Endodermal cell (in vitro differentiated cells): ENCODE results near the gene SPRED2. TPM values are rescaled to one million over a fixed set of nuclear protein-coding genes. Genes with fewer than 3 reads are reported as not detected.
A peak's percentile ranks its signal among the peaks of the same experiment; 100 is the strongest.

Source experiments
- DNase-seq: peaks from one replicate; pipeline ENCODE4 v3.0.0-alpha.2; 2017
- H3K27ac ChIP-seq: 2 replicates; pipeline ENCODE4 v1.5.1; 2013; ENCODE audit warnings: mild to moderate bottlenecking, low read depth, low read length, moderate library complexity
- H3K27me3 ChIP-seq: 2 replicates; pipeline ENCODE4 v1.6.1; 2013; ENCODE audit warnings: mild to moderate bottlenecking, low read length, moderate library complexity; ENCODE audit not compliant: insufficient read depth, control insufficient read depth, poor library complexity, severe bottlenecking
- H3K36me3 ChIP-seq: 2 replicates; pipeline ENCODE4 v1.7.0; 2013; ENCODE audit warnings: mild to moderate bottlenecking, low read length, moderate library complexity; ENCODE audit not compliant: control insufficient read depth, insufficient read depth
- H3K4me1 ChIP-seq: one replicate; pipeline ENCODE4 v1.7.0; 2013; ENCODE audit warnings: low read length; ENCODE audit not compliant: control insufficient read depth, insufficient read depth
- H3K4me3 ChIP-seq: 2 replicates; pipeline ENCODE4 v1.5.1; 2013; ENCODE audit warnings: mild to moderate bottlenecking, low read length, moderate library complexity
- H3K9ac ChIP-seq: 2 replicates; pipeline ENCODE4 v1.6.1; 2013; ENCODE audit warnings: mild to moderate bottlenecking, low read length, moderate library complexity; ENCODE audit not compliant: poor library complexity, severe bottlenecking; ENCODE audit errors: extremely low read depth
- H3K9me3 ChIP-seq: 2 replicates; pipeline ENCODE4 v1.6.1; 2013; ENCODE audit warnings: mild to moderate bottlenecking, low read length, moderate library complexity; ENCODE audit not compliant: control insufficient read depth
- H3K27ac Mint-ChIP-seq: 2 replicates; pipeline ENCODE4 v1.8.0; 2020; ENCODE audit warnings: mixed read lengths
- H3K27me3 Mint-ChIP-seq: 2 replicates; pipeline ENCODE4 v1.8.0; 2021; ENCODE audit warnings: mild to moderate bottlenecking, mixed read lengths; ENCODE audit not compliant: insufficient read depth
- H3K36me3 Mint-ChIP-seq: 2 replicates; pipeline ENCODE4 v1.8.0; 2020; ENCODE audit warnings: low read depth, mixed read lengths
- H3K4me1 Mint-ChIP-seq: 2 replicates; pipeline ENCODE4 v1.8.0; 2020; ENCODE audit warnings: mixed read lengths
- H3K4me3 Mint-ChIP-seq: 2 replicates; pipeline ENCODE4 v1.8.0; 2020; ENCODE audit warnings: mild to moderate bottlenecking, moderate library complexity, mixed read lengths
- H3K9me3 Mint-ChIP-seq: 2 replicates; pipeline ENCODE4 v1.8.0; 2020; ENCODE audit warnings: mild to moderate bottlenecking, mixed read lengths
- WGBS, 2 experiments: methylation state at CpG; one replicate each; pipeline versions ENCODE4 v1.1.5 to v1.1.7; 2013; ENCODE audit warnings: missing lambda C conversion rate in 2 of 2, mixed read lengths in 1 of 2; ENCODE audit not compliant: insufficient coverage in 1 of 2, insufficient read length in 1 of 2; 5-methylcytosine and 5-hydroxymethylcytosine counted together
- long read RNA-seq, 4 experiments: library from polyadenylated mRNA in 2 of 4; library from RNA in 1 of 4; library from capped mRNA in 1 of 4; stranded (forward) in 3 of 4; unstranded in 1 of 4; transcript quantifications; one replicate each; pipeline ENCODE4 v2.0.0, GENCODE V29; 2020 to 2021; ENCODE audit warnings: inconsistent platforms in 1 of 4
- polyA plus RNA-seq, 2 experiments: library from polyadenylated mRNA; stranded (reverse); fragments of 50-300 nt; gene quantifications; one replicate each; pipeline ENCODE4 v1.2.3, GENCODE V29; 2013
- total RNA-seq, 2 donors: library from RNA; stranded (reverse); fragmentation: NEBNext Ultra II Directional in 1 of 2; extraction: Animal tissue kit (Norgen Biotek cat#: 25700) in 1 of 2; gene quantifications; 2 replicates in 1 of 2; 3 replicates in 1 of 2; pipeline ENCODE4 v1.2.1, GENCODE V29; 2021
- TF ChIP-seq, protein P1 (sequence below): fragments of 200-600 bp; sonication (generic); conservative IDR thresholded peaks from 2 replicates; pipeline ENCODE4 v1.5.0; 2021; ENCODE audit warnings: antibody characterized with exemption, mild to moderate bottlenecking

SPRED2 gene
- 10 to 100 TPM; 60.3 to 70.1 TPM for total RNA-seq
- polyA plus RNA-seq (2013, experiment 1 of 2), result 29.4 TPM
- polyA plus RNA-seq (2013, experiment 2 of 2), result 27.9 TPM
- long read RNA-seq, experiment 1, full-length matches to known transcripts, result 6 of 21 reads
- long read RNA-seq, experiment 1, partial matches to known transcripts, result 4 of 21 reads
- long read RNA-seq, experiment 1, other reads (novel, unspliced or antisense), result 11 of 21 reads
- long read RNA-seq, experiment 2, full-length matches to known transcripts, result 111 of 151 reads
- long read RNA-seq, experiment 2, partial matches to known transcripts, result 6 of 151 reads
- long read RNA-seq, experiment 2, other reads (novel, unspliced or antisense), result 34 of 151 reads
- long read RNA-seq, experiment 3, full-length matches to known transcripts, result 5 of 18 reads
- long read RNA-seq, experiment 3, partial matches to known transcripts, result 1 of 18 reads
- long read RNA-seq, experiment 3, other reads (novel, unspliced or antisense), result 12 of 18 reads
- long read RNA-seq, experiment 4, partial matches to known transcripts, result 0 of 3 reads
- long read RNA-seq, experiment 4, other reads (novel, unspliced or antisense), result 3 of 3 reads

DNA sequence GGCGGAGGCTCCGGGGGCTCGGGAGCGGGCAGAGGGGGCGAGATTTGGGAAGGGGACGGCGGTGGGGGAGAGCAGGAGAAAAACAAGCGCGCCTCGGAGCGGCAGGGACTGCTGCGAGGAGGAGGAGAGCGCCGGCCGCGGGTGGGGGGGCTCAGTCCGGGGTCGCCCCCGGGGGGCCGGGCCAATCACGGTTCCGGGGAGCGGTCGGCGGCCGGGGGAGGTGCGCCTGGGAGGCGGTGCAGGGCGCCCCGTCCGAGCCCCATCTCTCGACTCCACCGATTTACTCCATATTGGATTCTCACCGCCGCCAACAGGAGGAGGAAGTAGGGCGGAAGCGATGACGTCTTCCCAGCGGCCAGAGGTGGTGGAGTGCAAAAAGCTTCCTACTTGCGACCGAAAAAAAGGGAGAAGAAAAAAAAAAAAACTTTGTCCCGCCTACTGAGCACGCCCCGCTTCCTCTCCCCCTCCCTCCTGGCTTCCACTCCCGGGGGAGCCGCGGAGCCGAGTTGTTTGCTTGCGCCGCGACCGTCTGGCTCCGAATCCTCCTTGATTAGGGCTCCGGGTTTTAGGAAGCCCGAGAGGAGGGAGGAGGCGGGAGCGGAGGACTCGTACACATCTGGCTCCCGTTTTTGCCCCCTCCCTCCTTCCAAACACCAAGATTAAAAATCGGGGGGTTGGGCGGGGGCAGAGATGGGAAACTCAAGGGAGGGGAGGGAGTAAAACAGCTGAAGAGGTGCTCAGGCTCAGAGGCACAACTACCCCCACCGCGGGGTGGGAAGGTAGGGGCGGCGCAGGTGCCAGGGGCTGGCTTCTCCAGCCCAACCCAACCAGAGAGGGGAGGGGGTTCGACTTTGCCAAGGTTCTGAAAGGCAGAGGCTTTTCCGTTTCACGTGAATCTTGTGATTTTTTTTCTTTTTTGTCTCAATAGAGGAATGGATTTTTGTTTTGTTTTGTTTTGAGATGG, at the start of gene SPRED2:
Gene SPRED2 (minus strand): TSS at position 373 of the 964 bp plus-strand sequence. CDS start 612 bp downstream, outside the sequence.
- H3K36me3 ChIP-seq, result peaks cover 16% of the 10 kb centered on the region
- peaks cover 5% of the 10 kb centered on the region for H3K27me3 Mint-ChIP-seq
- H3K36me3 Mint-ChIP-seq, result peaks cover 2% of the 10 kb centered on the region
- peak within 1 kb of the TSS; percentile 89 for H3K4me3 ChIP-seq
- H3K27ac ChIP-seq, result peak within 1 kb of the TSS; percentile 75
- no peaks in the 10 kb centered on the region for H3K9me3 ChIP-seq
- peak within 1 kb of the TSS; percentile 95 for H3K4me3 Mint-ChIP-seq
- no peaks in the 10 kb centered on the region for H3K27me3 ChIP-seq
- WGBS, 2 experiments, result 0 to 3% methylated on average over 6 to 64 of the region's 68 CpGs
- peaks cover 18% of the 10 kb centered on the region for H3K4me1 ChIP-seq
- H3K9ac ChIP-seq, result peak within 1 kb of the TSS; percentile 85
- H3K4me1 Mint-ChIP-seq, result peaks cover 33% of the 10 kb centered on the region
- no peaks in the 10 kb centered on the region for H3K9me3 Mint-ChIP-seq
- DNase-seq, result peak; percentile 96
- TF ChIP-seq, protein P1, sequence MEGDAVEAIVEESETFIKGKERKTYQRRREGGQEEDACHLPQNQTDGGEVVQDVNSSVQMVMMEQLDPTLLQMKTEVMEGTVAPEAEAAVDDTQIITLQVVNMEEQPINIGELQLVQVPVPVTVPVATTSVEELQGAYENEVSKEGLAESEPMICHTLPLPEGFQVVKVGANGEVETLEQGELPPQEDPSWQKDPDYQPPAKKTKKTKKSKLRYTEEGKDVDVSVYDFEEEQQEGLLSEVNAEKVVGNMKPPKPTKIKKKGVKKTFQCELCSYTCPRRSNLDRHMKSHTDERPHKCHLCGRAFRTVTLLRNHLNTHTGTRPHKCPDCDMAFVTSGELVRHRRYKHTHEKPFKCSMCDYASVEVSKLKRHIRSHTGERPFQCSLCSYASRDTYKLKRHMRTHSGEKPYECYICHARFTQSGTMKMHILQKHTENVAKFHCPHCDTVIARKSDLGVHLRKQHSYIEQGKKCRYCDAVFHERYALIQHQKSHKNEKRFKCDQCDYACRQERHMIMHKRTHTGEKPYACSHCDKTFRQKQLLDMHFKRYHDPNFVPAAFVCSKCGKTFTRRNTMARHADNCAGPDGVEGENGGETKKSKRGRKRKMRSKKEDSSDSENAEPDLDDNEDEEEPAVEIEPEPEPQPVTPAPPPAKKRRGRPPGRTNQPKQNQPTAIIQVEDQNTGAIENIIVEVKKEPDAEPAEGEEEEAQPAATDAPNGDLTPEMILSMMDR, result peak; percentile 35
- peak within 1 kb of the TSS; percentile 97 for H3K27ac Mint-ChIP-seq

DNA sequence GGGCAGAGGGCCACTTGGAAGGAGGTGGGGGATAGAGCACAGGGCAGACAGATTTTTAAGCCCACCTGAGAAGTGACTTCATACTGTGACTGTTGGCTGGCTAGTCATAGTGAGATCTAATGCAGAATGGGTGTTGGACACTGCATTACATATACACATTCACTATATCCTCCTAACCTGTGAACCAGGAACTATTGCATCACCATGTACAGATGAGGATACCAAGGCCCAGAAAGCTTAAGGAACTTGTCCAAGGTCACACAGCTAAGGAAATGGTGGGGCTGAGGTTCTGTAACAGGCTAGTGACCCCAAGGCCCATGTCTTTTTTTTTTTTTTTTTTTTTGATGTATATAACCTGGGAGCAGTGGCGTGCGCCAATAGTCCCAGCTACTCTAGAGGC, 49.6 kb upstream of the SPRED2 start:
- no peaks in the 10 kb centered on the region for H3K4me1 ChIP-seq
- no peaks in the 10 kb centered on the region for H3K9me3 ChIP-seq
- peaks cover 7% of the 10 kb centered on the region for H3K9me3 Mint-ChIP-seq
- H3K27me3 ChIP-seq, result no peaks in the 10 kb centered on the region
- DNase-seq, result no peak
- H3K4me1 Mint-ChIP-seq, result peaks cover 15% of the 10 kb centered on the region
- H3K36me3 Mint-ChIP-seq, result no peaks in the 10 kb centered on the region
- H3K4me3 ChIP-seq, result no peak overlapping the region
- TF ChIP-seq, protein P1, result no peak
- no peak overlapping the region for H3K27ac Mint-ChIP-seq
- no CpG with 5 or more reads among the region's 2 CpGs for WGBS, 2 experiments
- H3K27me3 Mint-ChIP-seq, result peaks cover 9% of the 10 kb centered on the region
- no peak overlapping the region for H3K27ac ChIP-seq
- no peak overlapping the region for H3K4me3 Mint-ChIP-seq
- H3K36me3 ChIP-seq, result no peaks in the 10 kb centered on the region
- H3K9ac ChIP-seq, result no peak overlapping the region

GRCh38 chr2:65479524-65479923, 47.1 kb upstream of the SPRED2 start:
- Histone ChIP-seq H3K36me3 (no peaks in the 10 kb centered on the region), H3K4me3 (no peak overlapping the region), H3K27me3 (no peaks in the 10 kb centered on the region), H3K9ac (no peak overlapping the region), H3K4me1 (no peaks in the 10 kb centered on the region), H3K27ac (no peak overlapping the region), H3K9me3 (peaks cover 12% of the 10 kb centered on the region)
- peaks cover 7% of the 10 kb centered on the region for H3K9me3 Mint-ChIP-seq
- H3K36me3 Mint-ChIP-seq, result no peaks in the 10 kb centered on the region
- H3K27ac Mint-ChIP-seq, result no peak overlapping the region
- H3K27me3 Mint-ChIP-seq, result peaks cover 13% of the 10 kb centered on the region
- DNase-seq, result no peak
- no peak overlapping the region for H3K4me3 Mint-ChIP-seq
- TF ChIP-seq, protein P1, result no peak
- 88% methylated on average over 6 to 12 of the region's 12 CpGs for WGBS, 2 experiments
- peaks cover 15% of the 10 kb centered on the region for H3K4me1 Mint-ChIP-seq
